ENCODE data around the gene CUX1.
"Not testable (repeated sequence)": the region's sequence is repeated elsewhere in the genome, so short reads cannot be mapped to it uniquely, and the experiment has no call there.

CUX1 gene

GRCh38 chr7:101846800-101847538 lies 29.5 kb downstream of the CUX1 start:
- ATAC-seq: no peak
- H3K36me3 Mint-ChIP-seq (ENCODE audit: low read depth): peaks cover 7% of the 10 kb centered on the region
- no peaks in the 10 kb centered on the region for H3K9me3 Mint-ChIP-seq
- no peak for DNase-seq
- no peak overlapping the region for H3K27ac Mint-ChIP-seq
- H3K4me1 Mint-ChIP-seq: peaks cover 6% of the 10 kb centered on the region
- H3K27me3 Mint-ChIP-seq: no peaks in the 10 kb centered on the region
- H3K4me3 Mint-ChIP-seq: no peak overlapping the region

GRCh38 chr7:101848208-101848951 lies 31.0 kb downstream of the CUX1 start:
- Mint-ChIP-seq H3K9me3 (no peaks in the 10 kb centered on the region), H3K27ac (no peak overlapping the region), H3K36me3 (ENCODE audit: low read depth) (peaks cover 8% of the 10 kb centered on the region), H3K4me1 (peaks cover 6% of the 10 kb centered on the region), H3K27me3 (no peaks in the 10 kb centered on the region), H3K4me3 (no peak overlapping the region)
- DNase-seq: no peak
- no peak for ATAC-seq

GRCh38 chr7:101849314-101849713 lies 31.9 kb downstream of the CUX1 start:
- not testable (repeated sequence) for H3K4me3 Mint-ChIP-seq, H3K27me3 Mint-ChIP-seq

GRCh38 chr7:101852364-101852763 lies 34.9 kb downstream of the CUX1 start:
- not testable (repeated sequence) for DNase-seq; H3K4me3 Mint-ChIP-seq; H3K36me3 Mint-ChIP-seq (ENCODE audit: low read depth); H3K9me3 Mint-ChIP-seq; ATAC-seq; H3K27me3 Mint-ChIP-seq; H3K27ac Mint-ChIP-seq
- peaks cover 38% of the 10 kb centered on the region for H3K4me1 Mint-ChIP-seq

More at GRCh38 chr7:101849314-101849713, 31.9 kb downstream of the CUX1 start:
- not testable (repeated sequence) for DNase-seq; H3K27ac Mint-ChIP-seq; H3K9me3 Mint-ChIP-seq; ATAC-seq; H3K36me3 Mint-ChIP-seq (ENCODE audit: low read depth)
- peaks cover 11% of the 10 kb centered on the region for H3K4me1 Mint-ChIP-seq

- peaks cover 4% of the 10 kb centered on the region for H3K36me3 Mint-ChIP-seq (ENCODE audit: low read depth)
- no peak overlapping the region for H3K27ac Mint-ChIP-seq
- H3K4me3 Mint-ChIP-seq: no peak overlapping the region
- no peak for DNase-seq
- no peak for ATAC-seq
- no peaks in the 10 kb centered on the region for H3K9me3 Mint-ChIP-seq
- H3K27me3 Mint-ChIP-seq: no peaks in the 10 kb centered on the region
- H3K4me1 Mint-ChIP-seq: peaks cover 40% of the 10 kb centered on the region
Measured at GRCh38 chr7:101853684-101854083, 36.3 kb downstream of the CUX1 start.

- H3K27ac Mint-ChIP-seq: no peak overlapping the region
- peaks cover 40% of the 10 kb centered on the region for H3K4me1 Mint-ChIP-seq
- H3K9me3 Mint-ChIP-seq: no peaks in the 10 kb centered on the region
- no peaks in the 10 kb centered on the region for H3K27me3 Mint-ChIP-seq
- DNase-seq (no peak), ATAC-seq (no peak)
- peaks cover 3% of the 10 kb centered on the region for H3K36me3 Mint-ChIP-seq (ENCODE audit: low read depth)
- no peak overlapping the region for H3K4me3 Mint-ChIP-seq
Measured at GRCh38 chr7:101854084-101854865, 36.8 kb downstream of the CUX1 start.

GRCh38 chr7:101856473-101857357 lies 39.3 kb downstream of the CUX1 start:
- Mint-ChIP-seq H3K9me3 (no peaks in the 10 kb centered on the region), H3K4me1 (peaks cover 40% of the 10 kb centered on the region), H3K27me3 (no peaks in the 10 kb centered on the region), H3K4me3 (peak overlapping the region; percentile 91), H3K36me3 (ENCODE audit: low read depth) (peaks cover 1% of the 10 kb centered on the region), H3K27ac (peak overlapping the region; percentile 96)
- DNase-seq (peak; percentile 82), ATAC-seq (peak; percentile 94)

- H3K27me3 Mint-ChIP-seq: no peaks in the 10 kb centered on the region
- H3K4me3 Mint-ChIP-seq: peak overlapping the region; percentile 91
- ATAC-seq (peak; percentile 2), DNase-seq (no peak)
- H3K9me3 Mint-ChIP-seq: no peaks in the 10 kb centered on the region
- H3K27ac Mint-ChIP-seq: peak overlapping the region; percentile 96
- no peaks in the 10 kb centered on the region for H3K36me3 Mint-ChIP-seq (ENCODE audit: low read depth)
- H3K4me1 Mint-ChIP-seq: peaks cover 40% of the 10 kb centered on the region
Measured at GRCh38 chr7:101857358-101857811, 40.0 kb downstream of the CUX1 start.

GRCh38 chr7:101858437-101859385 lies 41.3 kb downstream of the CUX1 start:
- ATAC-seq (no peak), DNase-seq (no peak)
- H3K9me3 Mint-ChIP-seq: no peaks in the 10 kb centered on the region
- peak overlapping the region; percentile 25 for H3K4me3 Mint-ChIP-seq
- H3K27me3 Mint-ChIP-seq: no peaks in the 10 kb centered on the region
- H3K4me1 Mint-ChIP-seq: peaks cover 40% of the 10 kb centered on the region
- H3K36me3 Mint-ChIP-seq (ENCODE audit: low read depth): peaks cover 3% of the 10 kb centered on the region
- H3K27ac Mint-ChIP-seq: no peak overlapping the region

GRCh38 chr7:101859411-101860106 lies 42.1 kb downstream of the CUX1 start:
- Mint-ChIP-seq H3K27ac (no peak overlapping the region), H3K27me3 (no peaks in the 10 kb centered on the region), H3K4me3 (no peak overlapping the region), H3K9me3 (no peaks in the 10 kb centered on the region), H3K36me3 (ENCODE audit: low read depth) (peaks cover 3% of the 10 kb centered on the region), H3K4me1 (peaks cover 33% of the 10 kb centered on the region)
- DNase-seq (no peak), ATAC-seq (no peak)

GRCh38 chr7:101860316-101861217 lies 43.1 kb downstream of the CUX1 start:
- DNase-seq: no peak
- no peaks in the 10 kb centered on the region for H3K9me3 Mint-ChIP-seq
- no peaks in the 10 kb centered on the region for H3K27me3 Mint-ChIP-seq
- no peak overlapping the region for H3K4me3 Mint-ChIP-seq
- H3K27ac Mint-ChIP-seq: peak overlapping the region; percentile 37
- no peak for ATAC-seq
- H3K4me1 Mint-ChIP-seq: peaks cover 24% of the 10 kb centered on the region
- peaks cover 3% of the 10 kb centered on the region for H3K36me3 Mint-ChIP-seq (ENCODE audit: low read depth)

Measured in activated naive CD8-positive, alpha-beta T cell treated with anti-CD3 and anti-CD28 coated beads, Interleukin-2, amount 50 U/mL, for 24 hours (primary cell).